Measurements from ENCODE around the gene CFDP1.
"Not testable (repeated sequence)": the region's sequence is repeated elsewhere in the genome, so short reads cannot be mapped to it uniquely, and the experiment has no call there.

The CFDP1 gene

GRCh38 chr16:75288596-75289120, 144.6 kb downstream of the CFDP1 start:
- no peak for DNase-seq

GRCh38 chr16:75288181-75288580, 145.1 kb downstream of the CFDP1 start:
- DNase-seq, result peak; percentile 3

GRCh38 chr16:75287708-75288107, 145.6 kb downstream of the CFDP1 start:
- DNase-seq, result peak; percentile 73

GRCh38 chr16:75286389-75286788, 146.9 kb downstream of the CFDP1 start:
- peak; percentile 64 for DNase-seq

GRCh38 chr16:75282466-75283281, 150.6 kb downstream of the CFDP1 start:
- no peak for DNase-seq

- DNase-seq, result no peak
Measured at GRCh38 chr16:75281826-75282225, 151.5 kb downstream of the CFDP1 start.

GRCh38 chr16:75281009-75281408, 152.3 kb downstream of the CFDP1 start:
- not testable (repeated sequence) for DNase-seq

GRCh38 chr16:75280331-75280804, 152.9 kb downstream of the CFDP1 start:
- no peak for DNase-seq

GRCh38 chr16:75279305-75279704, 154.0 kb downstream of the CFDP1 start:
- no peak for DNase-seq

- no peak for DNase-seq
Measured at GRCh38 chr16:75273054-75273925, 160.0 kb downstream of the CFDP1 start.

GRCh38 chr16:75272629-75273028, 160.7 kb downstream of the CFDP1 start:
- DNase-seq, result not testable (repeated sequence)

- no peak for DNase-seq
Measured at GRCh38 chr16:75272097-75272551, 161.2 kb downstream of the CFDP1 start.

GRCh38 chr16:75271441-75272096, 161.7 kb downstream of the CFDP1 start:
- no peak for DNase-seq

- DNase-seq, result not testable (repeated sequence)
Measured at GRCh38 chr16:75269358-75269757, 163.9 kb downstream of the CFDP1 start.

- no peak for DNase-seq
Measured at GRCh38 chr16:75267631-75268264, 165.6 kb downstream of the CFDP1 start.

GRCh38 chr16:75266738-75267630, 166.3 kb downstream of the CFDP1 start:
- DNase-seq, result no peak

- DNase-seq, result peak; percentile 22
Measured at GRCh38 chr16:75265911-75266701, 167.2 kb downstream of the CFDP1 start.

GRCh38 chr16:75264999-75265910, 168.0 kb downstream of the CFDP1 start:
- no peak for DNase-seq

- no peak for DNase-seq
Measured at GRCh38 chr16:75264457-75264998, 168.8 kb downstream of the CFDP1 start.

All from inflammatory macrophage treated with lipopolysaccharide for 4 hours (primary cell).